Endothelial cell of umbilical vein (primary cell): ENCODE data around the gene DMD.

Experiments
- FOS ChIP-seq: IDR thresholded peaks from 2 replicates; pipeline ENCODE4 v1.6.1; 2011; ENCODE audit warnings: mild to moderate bottlenecking, low read length, moderate library complexity, borderline replicate concordance; ENCODE audit not compliant: insufficient read depth
- MYC ChIP-seq: IDR thresholded peaks from one replicate; pipeline ENCODE4 v1.6.1; 2011; ENCODE audit warnings: mild to moderate bottlenecking, low read depth, low read length

DNA sequence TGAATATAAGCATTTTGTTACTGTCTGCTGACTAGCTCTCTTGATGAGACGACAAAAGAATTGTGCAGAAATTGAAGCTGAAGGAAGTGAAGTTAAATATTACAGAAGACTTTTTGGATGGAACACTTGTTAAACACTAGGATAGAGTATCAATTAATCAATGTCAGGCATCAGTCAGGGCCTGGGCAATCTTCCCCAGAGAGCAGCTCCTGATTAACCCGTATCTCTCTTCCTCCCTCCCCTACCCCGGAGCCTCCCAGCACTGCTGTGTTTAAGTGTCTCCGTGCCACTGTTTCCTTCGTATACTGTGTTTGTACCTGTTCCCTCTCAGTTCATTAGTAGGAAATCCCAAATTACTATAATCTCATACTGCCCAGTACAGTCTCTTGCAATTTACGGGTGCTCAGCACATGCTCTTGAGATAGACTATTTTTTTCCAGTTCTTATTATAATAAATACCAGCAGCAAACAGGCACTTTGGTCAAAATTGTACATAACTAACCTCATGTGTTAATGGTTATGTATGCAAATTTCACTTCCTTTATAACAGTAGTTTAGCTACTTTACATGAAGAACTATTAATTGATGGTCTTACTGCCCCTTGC, 1373.8 kb downstream of the DMD start:
- TF ChIP-seq MYC (no peak), FOS (no peak)
